ENCODE results near the gene OR1J1.

OR1J1 gene

DNA sequence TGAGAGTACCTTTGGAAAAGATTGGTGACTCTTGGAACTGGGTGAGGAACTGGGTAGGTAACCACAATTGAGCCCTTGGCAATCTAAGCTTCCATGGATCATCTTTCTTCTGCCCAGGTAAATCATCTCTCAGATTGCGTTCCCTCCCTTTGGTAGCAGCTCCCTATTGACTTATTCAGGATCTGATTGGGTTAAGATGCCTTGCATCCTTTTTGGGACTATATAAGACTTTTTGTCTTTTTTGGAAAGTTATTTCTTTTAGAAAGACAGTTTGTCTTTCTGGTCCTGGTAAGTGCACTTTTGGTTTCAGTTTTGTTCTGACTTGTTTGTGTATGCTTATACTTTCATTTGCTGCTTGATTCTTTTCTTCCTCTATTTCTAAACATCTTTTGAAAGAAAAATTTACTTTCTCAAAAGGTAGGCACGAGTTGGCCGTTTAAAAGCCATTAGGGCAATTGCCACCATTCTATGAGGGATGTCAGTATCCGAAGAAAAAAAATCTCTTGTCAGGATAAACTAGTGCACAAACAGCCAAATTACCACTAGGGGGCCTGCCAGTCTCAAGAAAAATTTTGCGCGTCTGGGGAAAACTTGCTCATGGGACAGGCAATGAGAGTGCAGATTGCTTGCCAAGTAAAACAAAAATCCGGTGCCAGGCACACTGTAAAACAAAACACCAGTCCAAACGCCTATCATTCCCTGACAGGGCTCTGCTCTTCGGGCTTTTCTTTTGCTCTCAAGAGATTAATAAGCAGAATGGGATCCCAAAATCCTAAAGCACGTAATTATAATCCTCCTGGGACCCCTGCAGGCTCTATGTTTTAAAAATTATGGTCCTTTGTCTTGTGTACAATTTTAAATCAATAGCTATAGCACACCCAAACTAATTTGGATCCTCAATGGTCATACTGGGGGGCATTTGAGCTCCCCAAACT lies 12.8 kb downstream of the OR1J1 start:
- Mint-ChIP-seq H3K36me3 (ENCODE audit: low read depth) (no peaks in the 10 kb centered on the region), H3K9me3 (no peaks in the 10 kb centered on the region), H3K4me3 (peak overlapping the region; percentile 82), H3K27me3 (peaks cover 29% of the 10 kb centered on the region), H3K27ac (peak overlapping the region; percentile 74), H3K4me1 (peaks cover 8% of the 10 kb centered on the region)
- peak; percentile 46 for ATAC-seq
- DNase-seq, result peak; percentile 62

DNA sequence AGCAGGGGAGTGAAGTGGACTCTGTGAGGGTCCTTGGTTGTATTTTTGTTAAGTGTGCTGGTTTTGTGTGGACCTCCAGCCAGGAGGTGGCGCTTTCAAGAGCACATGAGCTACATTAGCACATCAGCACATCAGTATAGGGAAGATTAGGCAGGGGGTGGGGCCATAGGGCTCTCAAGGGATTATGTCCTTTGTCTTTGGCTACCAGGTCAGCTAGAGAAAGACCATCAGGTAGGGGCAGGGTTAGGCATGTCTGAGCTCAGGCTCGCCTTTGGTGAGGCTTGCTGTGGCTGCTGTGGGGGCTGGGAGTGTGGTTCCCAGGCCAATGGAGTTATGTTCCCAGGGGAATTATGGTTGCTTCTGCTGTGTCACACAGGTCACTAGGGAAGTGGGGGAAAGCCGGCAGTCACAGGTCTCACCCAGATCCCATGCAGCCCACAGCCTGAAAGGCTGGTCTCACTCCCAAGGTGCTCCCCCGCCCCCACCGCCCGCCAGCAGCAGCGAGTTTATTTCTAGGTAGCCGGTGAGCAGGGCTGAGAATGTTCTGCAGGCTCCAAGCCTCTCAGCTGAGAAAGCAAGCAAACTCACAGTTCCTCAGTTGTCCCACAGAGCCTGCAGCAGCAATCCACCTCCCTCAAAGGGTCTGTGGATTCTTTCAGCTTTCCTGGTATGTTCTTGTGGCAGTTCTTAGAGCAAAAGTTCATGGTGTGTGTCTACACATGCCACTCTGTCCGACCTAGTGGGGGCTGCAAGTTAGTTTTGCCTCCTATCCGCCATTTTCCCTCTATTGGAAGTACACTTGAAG lies 13.7 kb downstream of the OR1J1 start:
- Mint-ChIP-seq H3K9me3 (no peaks in the 10 kb centered on the region), H3K27me3 (peaks cover 29% of the 10 kb centered on the region), H3K36me3 (ENCODE audit: low read depth) (no peaks in the 10 kb centered on the region), H3K4me3 (peak overlapping the region; percentile 82), H3K4me1 (peaks cover 8% of the 10 kb centered on the region), H3K27ac (peak overlapping the region; percentile 74)
- DNase-seq (peak; percentile 20), ATAC-seq (peak; percentile 43)

DNA sequence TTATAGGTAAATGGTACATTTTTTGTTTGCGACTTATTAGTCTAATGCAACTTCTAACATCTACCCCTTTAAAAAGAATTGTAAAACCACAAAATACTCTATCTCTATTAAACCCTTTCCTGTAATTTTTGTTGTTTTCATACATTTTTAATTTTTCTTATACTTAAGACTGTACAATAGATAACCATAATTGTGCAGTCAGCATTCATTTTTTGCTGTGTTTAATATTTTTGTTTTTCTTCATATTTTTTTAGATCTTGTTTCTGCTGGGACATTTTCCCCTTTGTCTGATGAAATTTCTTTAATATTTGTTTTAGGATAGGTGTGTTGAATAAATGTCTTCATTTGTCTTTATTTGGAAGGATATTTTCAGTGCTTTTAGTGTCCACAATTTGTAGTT lies 19.9 kb downstream of the OR1J1 start:
- no peak for DNase-seq
- peaks cover 42% of the 10 kb centered on the region for H3K27me3 Mint-ChIP-seq
- no peaks in the 10 kb centered on the region for H3K4me1 Mint-ChIP-seq
- H3K4me3 Mint-ChIP-seq, result no peak overlapping the region
- H3K27ac Mint-ChIP-seq, result no peak overlapping the region
- no peaks in the 10 kb centered on the region for H3K36me3 Mint-ChIP-seq (ENCODE audit: low read depth)
- no peak for ATAC-seq
- H3K9me3 Mint-ChIP-seq, result no peaks in the 10 kb centered on the region

DNA sequence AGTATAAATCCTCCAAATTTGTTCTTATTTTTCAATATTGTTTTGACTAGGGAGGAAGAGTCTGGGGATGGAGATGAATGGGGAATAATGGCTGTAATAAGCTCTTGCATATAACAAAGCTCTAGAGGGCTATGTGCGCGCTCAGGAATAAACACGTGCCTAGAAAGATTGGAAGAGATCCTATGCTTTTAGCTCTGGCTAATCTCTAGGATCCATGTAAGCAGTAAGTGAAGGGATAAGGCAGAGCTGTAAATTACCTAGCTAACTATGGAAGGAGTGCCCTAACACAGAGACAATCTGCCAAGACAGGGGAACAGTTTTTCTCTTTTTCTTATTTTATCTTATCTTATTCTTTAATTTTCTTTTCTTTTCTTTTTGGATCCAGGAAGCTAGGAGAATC lies 21.6 kb downstream of the OR1J1 start:
- no peaks in the 10 kb centered on the region for H3K9me3 Mint-ChIP-seq
- DNase-seq, result no peak
- no peaks in the 10 kb centered on the region for H3K4me1 Mint-ChIP-seq
- no peak for ATAC-seq
- H3K27ac Mint-ChIP-seq, result no peak overlapping the region
- H3K4me3 Mint-ChIP-seq, result no peak overlapping the region
- H3K27me3 Mint-ChIP-seq, result peaks cover 30% of the 10 kb centered on the region
- no peaks in the 10 kb centered on the region for H3K36me3 Mint-ChIP-seq (ENCODE audit: low read depth)

DNA sequence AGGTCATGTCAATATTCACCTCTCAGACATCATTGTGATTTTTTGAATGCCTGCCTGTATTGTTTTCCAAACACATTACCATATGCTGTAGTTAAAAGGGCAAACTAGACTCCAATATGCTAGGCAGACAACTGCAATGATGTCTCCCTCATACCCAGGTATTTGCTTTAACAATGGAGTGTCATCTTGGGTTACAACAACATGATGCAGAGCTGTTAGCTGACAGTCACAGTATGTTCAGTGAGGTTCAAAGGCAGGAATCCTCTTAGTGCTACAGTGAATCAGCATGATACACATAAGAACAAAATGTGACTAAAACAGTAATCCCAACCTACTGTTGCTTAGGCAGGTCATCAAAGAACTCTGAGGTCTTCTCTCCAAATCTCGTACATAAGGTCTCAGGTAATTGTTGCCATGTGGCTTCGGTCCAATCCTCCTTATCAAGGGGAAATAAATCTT lies 24.0 kb downstream of the OR1J1 start:
- no peak overlapping the region for H3K4me3 Mint-ChIP-seq
- H3K4me1 Mint-ChIP-seq, result no peaks in the 10 kb centered on the region
- no peak for DNase-seq
- no peak for ATAC-seq
- H3K9me3 Mint-ChIP-seq, result no peaks in the 10 kb centered on the region
- no peaks in the 10 kb centered on the region for H3K36me3 Mint-ChIP-seq (ENCODE audit: low read depth)
- peaks cover 19% of the 10 kb centered on the region for H3K27me3 Mint-ChIP-seq
- no peak overlapping the region for H3K27ac Mint-ChIP-seq

DNA sequence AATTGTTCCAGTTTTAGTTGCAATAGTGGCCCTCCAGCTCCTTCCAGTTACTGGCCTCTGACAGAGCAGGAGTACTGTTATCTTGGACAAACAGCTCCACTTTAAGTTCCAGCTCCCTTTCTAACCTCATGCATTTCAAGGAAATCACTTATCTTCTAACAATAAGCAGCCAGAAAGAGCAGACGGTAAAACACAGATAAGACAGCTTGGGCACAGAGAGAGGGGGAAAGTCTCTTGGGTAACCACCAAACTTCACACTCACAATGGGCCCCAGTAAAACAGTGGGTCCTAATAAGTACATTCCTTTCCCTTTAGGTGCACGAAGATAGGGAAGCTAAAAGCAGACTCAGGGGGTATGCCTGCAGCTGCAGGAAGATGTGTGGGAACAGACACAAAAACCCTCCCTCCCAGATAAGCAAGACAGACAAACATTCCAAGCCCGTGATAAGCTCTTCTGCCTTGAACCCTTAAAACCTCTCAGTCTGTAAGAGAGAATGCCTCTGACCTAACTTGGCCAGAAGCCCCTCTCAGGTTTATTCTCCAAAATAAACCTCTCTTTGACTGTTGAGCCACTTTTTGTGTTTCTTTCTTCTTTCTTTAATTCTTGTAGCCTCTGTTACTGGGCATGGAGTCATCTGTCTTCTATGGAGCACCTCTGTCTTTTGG lies 30.8 kb downstream of the OR1J1 start:
- Mint-ChIP-seq H3K27me3 (peaks cover 13% of the 10 kb centered on the region), H3K4me1 (no peaks in the 10 kb centered on the region), H3K9me3 (no peaks in the 10 kb centered on the region), H3K4me3 (no peak overlapping the region), H3K27ac (no peak overlapping the region), H3K36me3 (ENCODE audit: low read depth) (no peaks in the 10 kb centered on the region)
- ATAC-seq (no peak), DNase-seq (no peak)

DNA sequence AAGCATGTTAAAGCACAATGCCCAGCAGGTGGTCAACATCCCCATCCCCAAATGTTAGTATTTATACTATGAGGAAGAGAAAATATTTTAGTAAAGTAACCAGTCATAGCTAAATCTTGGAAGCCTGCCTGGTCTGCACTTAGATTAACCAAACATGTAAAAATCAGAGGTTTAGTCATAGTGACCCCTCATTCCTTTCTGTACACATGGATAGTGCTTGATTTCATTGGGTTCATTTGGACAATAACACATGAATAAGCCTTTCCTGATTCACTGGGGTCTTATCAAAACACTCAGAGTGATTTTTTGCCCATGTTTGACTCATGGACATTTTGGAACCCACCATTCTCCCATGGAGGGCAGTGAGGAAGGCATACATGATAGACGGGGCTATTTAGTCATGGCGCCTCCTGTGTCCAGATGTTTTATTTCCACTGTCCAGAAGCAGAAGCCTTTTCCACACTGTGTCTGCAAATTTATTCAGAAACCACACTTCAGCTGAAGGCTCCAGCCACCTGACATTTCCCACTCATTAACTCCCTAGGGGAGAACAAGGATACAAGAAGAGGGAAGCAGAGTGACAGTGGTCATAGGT lies 32.5 kb downstream of the OR1J1 start:
- DNase-seq (no peak), ATAC-seq (no peak)
- no peak overlapping the region for H3K4me3 Mint-ChIP-seq
- H3K4me1 Mint-ChIP-seq, result no peaks in the 10 kb centered on the region
- H3K36me3 Mint-ChIP-seq (ENCODE audit: low read depth), result no peaks in the 10 kb centered on the region
- peaks cover 17% of the 10 kb centered on the region for H3K27me3 Mint-ChIP-seq
- no peak overlapping the region for H3K27ac Mint-ChIP-seq
- H3K9me3 Mint-ChIP-seq, result no peaks in the 10 kb centered on the region

DNA sequence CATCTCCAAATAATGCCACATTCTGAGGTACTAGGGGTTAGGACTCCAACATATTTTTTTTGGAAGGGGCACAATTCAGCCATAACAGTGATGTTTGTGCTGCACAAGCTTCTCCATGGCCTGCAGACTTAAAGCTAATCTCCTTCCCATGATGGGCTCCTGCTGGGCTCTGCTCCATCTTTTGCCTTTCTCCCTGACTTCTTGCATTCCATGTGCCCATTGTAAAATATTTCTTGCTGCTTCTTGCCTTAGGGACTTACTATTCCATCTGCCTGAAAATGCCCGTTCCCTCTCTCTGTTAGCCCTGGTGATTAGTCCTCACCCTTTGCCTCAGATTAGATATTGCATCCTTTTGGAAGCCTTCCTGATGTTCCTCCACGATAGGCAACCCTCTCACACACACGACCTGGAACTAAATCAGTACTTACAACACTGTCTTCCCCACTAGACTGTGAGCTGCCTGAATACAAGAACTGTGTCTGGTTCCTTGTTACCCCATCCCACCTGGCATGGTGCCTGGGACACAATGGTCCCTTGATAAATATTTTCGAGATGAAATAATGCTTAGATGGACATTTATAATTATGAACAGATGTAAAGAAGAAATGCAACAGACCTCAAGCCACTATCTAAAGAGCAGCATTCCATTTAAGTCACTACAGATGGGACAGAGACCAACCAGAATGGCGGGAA lies 33.5 kb downstream of the OR1J1 start:
- Mint-ChIP-seq H3K27ac (no peak overlapping the region), H3K36me3 (ENCODE audit: low read depth) (no peaks in the 10 kb centered on the region), H3K9me3 (no peaks in the 10 kb centered on the region), H3K27me3 (peaks cover 16% of the 10 kb centered on the region), H3K4me1 (no peaks in the 10 kb centered on the region), H3K4me3 (no peak overlapping the region)
- DNase-seq, result no peak
- no peak for ATAC-seq

DNA sequence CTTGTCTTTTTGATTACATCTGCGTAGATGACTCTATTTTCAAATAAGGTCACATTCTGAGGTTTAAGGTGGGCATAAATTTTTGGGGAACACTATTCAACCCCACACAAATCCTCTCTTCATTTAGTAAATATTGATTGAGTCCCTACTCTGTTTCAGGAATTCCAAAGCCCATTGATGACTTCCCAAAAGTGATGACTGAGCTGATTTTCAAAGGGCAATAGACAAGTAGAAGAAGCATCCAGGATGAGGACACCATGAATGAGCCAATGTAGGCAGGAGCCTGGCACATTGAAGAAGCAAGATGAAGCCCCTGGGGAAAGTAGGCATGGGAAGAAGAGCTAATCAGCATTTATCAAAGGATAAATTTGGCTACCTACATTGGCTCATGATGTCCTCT lies 35.2 kb downstream of the OR1J1 start:
- no peaks in the 10 kb centered on the region for H3K4me1 Mint-ChIP-seq

More for the DNA sequence above, 35.2 kb downstream of the OR1J1 start:
- peaks cover 15% of the 10 kb centered on the region for H3K27me3 Mint-ChIP-seq
- H3K9me3 Mint-ChIP-seq, result no peaks in the 10 kb centered on the region
- no peak overlapping the region for H3K27ac Mint-ChIP-seq
- no peaks in the 10 kb centered on the region for H3K36me3 Mint-ChIP-seq (ENCODE audit: low read depth)
- H3K4me3 Mint-ChIP-seq, result no peak overlapping the region
- DNase-seq (no peak), ATAC-seq (no peak)
